Superior temporal gyrus (tissue), 1 donor: ENCODE measurements around the gene STK33.
"Not testable (repeated sequence)": the region's sequence is repeated elsewhere in the genome, so short reads cannot be mapped to it uniquely, and the experiment has no call there.

ENCODE experiments used
- DNase-seq: peaks from one replicate; pipeline ENCODE4 v3.0.0-alpha.2; 2016; ENCODE audit errors: extremely low spot score

STK33 gene

DNA sequence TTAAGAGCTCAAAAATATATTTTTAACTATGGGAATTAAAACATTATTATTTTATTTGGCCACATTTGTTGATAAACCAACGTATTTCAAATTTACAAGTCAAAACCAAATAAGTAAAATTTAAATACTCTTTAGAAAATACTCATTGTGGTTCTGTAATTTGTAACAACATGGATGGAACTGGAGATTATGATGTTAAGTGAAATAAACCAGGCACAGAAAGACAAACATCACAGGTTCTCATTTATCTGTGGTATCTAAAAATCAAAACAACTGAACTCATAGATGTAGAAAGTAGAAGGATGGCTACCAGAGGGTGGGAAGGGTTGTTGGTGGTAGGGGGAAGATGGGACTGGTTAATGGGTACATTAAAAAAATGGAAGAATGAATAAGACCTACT, 50.8 kb downstream of the STK33 start:
- DNase-seq = no peak

DNA sequence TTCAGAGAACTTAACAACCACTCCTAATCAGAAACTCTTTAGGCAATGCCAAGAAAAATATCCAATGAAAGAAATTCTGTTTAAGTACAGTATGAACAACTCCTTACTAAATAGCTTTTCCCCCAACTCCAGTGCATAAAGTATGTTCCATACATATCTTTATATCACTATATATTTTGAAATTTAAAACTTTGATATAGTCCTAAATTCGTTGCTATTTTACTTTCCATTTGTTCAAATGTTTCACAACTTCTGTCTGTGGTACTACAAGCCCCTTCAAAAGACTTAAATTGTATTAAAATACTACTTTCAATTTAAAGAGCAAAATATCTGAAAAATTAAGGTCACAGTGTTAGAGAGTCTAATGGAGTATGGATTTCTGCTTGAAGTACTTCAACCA, 52.6 kb downstream of the STK33 start:
- no peak for DNase-seq

DNA sequence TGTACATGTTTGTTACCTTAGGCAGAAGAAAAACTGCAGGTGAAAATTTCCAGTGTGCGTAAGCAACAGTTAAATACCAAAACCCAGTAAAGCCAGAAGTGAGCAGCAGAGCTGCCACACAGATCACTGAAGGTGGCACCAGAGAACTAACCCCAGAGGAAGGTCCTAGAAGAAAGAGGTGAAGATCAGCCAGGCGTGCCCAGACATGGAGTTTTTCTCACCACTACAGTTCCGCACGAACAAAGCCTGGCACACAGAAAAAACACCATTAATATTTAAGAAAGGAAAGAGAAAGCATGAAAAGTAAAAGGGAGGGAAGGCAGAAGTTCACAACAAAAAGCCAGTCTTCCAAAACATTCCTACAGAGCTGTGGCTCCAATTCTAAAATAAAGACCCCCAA, 60.7 kb downstream of the STK33 start:
- DNase-seq = no peak

DNA sequence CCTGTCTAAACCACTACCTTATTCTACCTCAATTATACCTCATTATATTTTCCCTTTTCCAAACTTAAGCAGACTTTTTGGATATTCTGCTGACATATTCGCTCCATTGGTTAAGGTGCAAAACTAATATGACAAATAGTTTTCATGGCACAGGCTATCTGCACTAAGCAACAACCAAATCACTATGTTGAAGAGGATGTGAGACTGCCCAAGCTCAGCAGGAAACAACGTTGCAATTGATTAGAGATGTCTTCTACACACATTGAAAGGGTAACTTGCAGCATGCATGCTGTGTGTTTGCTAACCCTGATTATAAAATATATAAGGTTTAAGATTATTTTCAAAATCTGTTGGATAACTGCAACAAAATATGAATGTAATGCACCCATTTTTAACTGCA, 61.6 kb downstream of the STK33 start:
- DNase-seq = no peak

DNA sequence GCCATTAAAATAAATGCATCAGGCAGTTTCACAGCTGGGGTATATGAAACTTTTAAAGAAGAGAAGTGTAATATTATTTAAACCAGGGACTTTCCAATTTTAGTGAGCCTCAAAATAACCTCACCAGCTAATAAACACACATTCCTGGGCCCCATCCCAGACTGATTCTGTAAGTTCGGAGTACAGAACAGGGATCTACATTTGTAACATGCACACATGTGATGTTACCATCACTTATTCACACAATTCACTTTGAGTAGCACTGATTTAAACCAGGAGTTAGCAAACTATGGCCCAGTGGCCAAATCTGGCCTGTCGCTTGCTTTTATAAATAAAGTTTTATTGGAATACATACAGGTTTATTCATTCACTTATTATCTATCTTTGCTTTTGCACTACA, 62.0 kb downstream of the STK33 start:
- DNase-seq = no peak

DNA sequence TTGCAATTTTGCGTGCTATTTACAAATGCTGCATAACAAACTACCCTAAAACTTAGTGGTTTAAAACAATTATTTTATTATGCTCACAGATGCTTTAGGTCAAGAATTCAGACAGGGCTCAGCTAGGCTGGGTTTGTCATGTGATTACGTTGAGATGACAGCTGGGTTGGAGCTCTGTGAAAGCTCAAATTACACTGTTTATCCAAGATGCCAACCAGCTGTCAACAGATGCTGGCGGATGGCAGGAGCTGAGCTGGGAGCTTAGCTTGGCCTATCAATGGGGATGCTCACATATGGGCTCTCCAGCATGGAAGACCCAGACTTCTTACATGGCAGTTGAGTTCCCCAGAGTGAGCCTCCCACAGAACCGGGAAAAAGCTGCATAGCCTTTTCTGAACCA, 62.7 kb downstream of the STK33 start:
- no peak for DNase-seq

DNA sequence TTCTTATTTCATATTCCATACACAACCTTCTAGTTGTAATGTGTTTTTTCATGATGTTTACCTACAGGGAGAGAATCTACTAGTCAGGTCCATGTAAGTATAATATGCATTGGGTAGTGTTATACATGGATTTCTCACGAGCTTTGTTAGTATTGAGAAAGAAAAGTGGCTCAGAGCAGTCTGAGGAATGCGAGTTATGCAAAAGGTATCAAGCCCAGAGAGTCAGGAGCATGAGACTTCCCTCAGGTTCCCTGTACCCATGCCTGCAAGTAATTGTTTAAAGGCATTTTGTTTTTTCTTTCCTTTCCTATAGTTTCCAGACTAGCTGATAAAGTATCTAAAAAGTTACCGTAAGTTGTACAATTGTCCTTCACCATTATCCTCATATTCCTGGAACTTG, 66.1 kb downstream of the STK33 start:
- no peak for DNase-seq

DNA sequence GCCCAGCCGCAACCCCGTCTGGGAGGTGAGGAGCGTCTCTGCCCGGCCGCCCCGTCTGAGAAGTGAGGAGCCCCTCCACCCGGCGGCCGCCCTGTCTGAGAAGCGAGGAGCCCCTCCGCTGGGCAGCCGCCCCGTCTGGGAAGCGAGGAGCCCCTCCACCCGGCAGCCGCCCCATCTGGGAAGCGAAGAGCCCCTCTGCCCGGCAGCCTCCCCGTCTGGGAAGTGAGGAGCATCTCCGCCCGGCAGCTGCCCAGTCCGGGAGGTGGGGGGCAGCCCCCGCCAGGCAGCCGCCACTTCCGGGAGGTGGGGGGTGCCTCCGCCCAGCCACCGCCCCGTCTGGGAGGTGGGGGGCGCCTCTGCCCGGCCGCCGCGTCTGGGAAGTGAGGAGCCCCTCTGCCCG, 70.6 kb downstream of the STK33 start:
- no peak for DNase-seq

DNA sequence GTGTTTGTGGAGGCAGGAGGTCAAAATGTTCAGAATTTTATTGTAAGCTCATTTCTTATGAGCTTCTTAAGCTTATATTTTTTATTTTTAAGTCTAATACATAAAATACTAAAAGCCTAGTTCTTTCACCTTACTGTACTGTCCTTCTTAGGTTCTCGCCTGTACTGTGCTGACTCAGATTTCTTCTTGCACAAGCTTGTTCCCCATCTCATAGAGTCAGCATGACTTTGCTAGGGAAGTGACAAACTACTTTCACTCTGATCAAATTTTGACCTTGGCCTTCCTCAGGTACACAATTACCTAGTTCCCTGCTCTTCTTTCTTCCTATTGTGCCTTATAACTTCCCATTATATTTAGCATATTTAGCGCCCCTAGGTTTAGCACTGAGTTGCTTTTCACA, 81.5 kb downstream of the STK33 start:
- DNase-seq = no peak

DNA sequence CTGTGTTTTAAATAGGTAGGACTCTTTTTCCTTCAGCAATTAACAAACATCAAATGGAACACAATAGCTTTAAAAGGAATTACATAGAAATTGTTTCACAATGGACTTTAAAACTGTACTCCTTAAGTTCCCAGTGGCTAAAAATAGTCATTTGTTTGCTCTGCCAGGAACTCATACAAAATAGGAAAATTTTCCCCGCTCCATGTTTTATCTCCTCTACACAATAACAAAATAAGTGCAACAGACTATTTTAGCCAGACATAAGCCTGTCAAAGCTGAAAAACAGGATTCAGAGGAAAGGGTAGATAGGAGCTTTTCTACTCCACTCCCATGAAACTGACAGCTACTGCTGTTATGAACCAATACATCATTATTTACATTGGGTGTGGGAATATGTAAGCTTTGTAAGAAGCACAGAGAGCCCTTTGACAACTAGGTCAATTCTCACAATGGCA, 90.1 kb downstream of the STK33 start:
- no peak for DNase-seq

DNA sequence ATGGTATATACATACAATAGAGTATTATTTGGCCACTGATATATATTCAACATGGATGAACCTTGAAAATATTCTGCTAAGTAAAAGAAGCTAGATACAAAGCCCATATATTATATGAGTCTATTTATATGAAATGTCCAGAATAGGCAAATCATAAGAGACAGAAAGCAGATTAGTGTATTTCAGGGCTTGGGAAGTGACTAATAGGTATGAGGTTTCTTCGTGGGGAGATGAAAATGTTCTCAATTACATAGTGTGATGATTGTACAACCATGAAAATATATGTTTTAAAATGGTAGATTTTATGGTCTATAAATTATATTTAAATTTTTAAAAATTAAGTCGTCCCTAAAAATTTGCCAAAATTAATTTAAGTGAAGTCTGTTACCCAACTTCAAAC, 92.2 kb downstream of the STK33 start:
- DNase-seq = no peak

DNA sequence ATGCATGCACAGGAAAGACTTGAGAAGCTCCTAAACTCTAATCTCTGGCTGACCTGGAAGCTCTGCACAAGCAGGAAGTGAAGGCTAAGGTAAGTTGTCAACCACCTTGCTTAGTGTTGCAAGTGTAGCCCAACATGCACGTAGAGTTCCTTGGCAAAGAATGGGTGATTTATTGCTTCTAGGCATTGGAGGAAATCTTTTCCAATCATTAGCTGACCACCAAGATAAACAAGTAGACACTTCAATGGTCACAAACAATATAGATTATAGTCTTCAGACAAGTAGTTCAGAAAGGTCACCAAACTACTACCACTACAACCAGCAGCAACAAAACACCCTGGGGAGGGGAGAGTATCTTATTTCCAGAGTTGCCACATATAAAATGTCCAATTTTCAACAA, 105.6 kb downstream of the STK33 start:
- no peak for DNase-seq

DNA sequence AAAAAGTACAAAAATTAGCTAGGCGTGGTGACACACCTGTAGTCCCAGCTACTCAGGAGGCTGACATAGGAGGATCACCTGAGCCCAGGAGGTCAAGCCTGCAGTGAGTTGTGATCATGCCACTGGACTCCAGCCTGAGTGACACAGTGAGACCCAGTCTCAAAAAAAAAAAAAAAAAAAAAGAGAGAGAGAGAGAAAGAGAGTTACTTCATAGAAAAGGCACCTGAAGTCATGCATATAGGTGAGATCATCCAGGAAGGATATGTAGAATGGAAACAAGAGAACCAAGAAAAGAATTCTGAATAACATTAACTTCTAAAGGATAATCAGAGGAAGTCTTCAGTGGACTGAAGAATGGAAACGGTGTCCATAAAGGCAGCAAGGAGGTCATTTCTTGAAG, 106.8 kb downstream of the STK33 start:
- DNase-seq = no peak

DNA sequence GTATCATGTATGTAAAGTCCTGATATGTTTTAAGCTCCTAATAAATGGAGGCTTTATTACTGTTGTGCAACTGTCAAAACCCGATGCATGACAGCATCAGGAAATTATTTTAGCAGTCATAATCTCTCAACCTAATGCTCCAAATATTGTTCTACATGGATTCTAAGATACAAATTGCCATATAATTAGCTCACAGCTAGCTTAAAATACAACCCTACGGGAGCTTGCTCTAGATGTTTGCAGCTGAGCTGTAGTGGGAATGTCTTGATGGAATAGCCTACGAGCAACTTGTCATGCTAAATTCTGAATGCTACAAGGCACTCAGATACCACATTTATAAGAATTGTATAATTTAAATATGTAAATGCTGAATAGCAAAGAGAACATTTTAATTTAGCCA, 109.8 kb downstream of the STK33 start:
- DNase-seq = no peak

DNA sequence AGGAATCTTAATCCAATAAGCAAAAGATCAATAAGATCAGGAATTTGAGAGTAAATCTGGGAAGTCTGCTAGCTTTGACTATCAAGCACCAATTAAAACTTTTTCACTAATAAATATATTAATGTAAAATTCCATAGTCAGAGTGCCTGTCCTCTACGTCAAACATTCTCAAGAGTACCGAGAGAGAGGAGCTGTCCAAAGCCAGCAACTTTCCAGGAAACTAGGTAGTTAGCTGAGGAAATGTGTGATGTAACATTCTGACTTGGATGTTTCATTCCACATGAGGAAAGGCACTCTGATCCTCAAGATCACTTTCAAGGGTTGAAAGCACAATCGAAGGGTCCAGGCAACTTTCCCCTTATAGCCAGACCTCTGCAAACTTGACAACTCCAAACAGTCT, 113.2 kb downstream of the STK33 start:
- DNase-seq = no peak

DNA sequence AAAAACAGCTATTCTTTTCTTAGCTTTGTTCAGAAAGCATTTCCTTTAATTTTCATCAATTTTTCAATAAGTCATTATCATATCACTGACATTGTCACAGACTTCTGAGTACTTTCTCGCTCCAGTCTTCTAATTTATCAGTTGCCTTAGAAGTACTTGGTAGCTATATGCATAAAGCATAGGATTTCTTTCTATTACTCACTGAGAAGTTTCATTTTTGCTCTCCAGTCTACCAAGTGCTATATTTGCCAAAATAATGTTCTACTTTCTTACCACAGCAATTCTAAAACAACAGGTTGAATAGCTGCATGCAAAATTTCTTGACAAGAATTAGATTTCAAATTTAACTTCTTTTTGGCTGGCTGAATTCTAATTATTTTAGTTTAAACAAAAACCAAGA, 116.3 kb downstream of the STK33 start:
- no peak for DNase-seq

DNA sequence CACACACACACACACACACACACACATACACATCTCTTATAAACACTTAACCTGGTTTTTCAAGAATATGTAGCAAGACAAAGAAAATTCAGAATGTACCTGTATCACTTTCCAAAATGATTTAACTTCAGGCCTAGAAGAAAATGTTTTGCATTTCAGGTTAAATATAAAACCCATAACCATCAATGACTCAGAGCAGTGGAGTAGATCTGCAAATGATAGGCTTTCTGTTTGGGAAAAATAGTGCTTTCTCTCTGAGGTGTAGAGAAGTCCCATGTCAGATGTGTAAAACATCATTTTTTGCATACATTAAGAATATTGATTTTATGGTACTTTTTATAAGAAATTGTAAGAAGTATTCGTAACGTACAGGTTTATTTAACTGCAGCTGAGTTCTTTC, 116.9 kb downstream of the STK33 start:
- no peak for DNase-seq

DNA sequence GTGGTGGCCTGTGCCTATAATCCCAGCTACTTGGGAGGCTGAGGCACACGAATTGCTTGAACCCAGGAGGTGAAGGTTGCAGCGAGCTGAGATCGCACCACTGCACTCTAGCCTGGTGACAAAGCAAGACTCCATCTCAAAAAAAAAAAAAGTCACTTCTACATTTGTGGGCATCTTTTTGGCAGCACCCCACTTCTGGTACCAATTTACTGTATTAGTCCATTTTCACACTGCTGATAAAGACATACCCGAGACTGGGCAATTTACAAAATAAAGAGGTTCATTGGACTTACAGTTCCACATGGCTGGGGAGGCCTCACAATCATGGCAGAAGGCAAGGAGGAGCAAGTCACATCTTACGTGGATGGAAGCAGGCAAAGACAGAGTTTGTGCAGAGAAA, 126.2 kb downstream of the STK33 start:
- DNase-seq = not testable (repeated sequence)

DNA sequence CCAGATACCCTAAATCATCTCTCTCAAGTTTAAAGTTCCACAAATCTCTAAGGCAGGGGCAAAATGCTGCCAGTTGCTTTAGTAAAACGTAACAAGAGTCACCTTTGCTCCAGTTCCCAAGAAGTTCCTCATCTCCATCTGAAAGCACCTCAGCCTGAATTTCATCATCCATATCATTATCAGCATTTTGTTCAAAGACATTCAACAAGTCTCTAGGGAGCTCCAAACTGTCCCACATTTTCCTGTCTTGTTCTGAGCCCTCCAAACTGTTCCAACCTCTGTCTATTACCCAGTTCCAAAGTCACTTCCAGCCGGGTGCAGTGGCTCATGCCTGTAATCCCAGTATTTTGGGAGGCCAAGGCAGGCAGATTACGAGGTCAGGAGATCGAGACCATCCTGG, 126.7 kb downstream of the STK33 start:
- DNase-seq = not testable (repeated sequence)

DNA sequence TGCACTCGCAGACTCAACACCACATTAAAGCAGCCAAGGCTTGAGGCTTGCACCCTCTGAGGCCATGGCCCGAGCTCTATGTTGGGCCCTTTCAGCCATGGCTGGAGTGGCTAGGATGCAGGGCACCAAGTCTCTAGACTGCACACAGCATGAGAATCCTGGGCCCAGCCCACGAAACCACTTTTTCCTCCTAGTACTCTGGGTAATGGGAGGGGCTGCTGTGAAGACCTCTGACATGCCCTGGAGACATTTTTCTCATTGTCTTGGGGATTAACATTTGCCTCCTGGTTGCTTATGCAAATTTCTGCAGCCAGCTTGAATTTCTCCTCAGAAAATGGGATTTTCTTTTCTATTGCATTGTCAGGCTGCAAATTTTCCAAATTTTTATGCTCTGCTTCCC, 127.1 kb downstream of the STK33 start:
- not testable (repeated sequence) for DNase-seq

DNA sequence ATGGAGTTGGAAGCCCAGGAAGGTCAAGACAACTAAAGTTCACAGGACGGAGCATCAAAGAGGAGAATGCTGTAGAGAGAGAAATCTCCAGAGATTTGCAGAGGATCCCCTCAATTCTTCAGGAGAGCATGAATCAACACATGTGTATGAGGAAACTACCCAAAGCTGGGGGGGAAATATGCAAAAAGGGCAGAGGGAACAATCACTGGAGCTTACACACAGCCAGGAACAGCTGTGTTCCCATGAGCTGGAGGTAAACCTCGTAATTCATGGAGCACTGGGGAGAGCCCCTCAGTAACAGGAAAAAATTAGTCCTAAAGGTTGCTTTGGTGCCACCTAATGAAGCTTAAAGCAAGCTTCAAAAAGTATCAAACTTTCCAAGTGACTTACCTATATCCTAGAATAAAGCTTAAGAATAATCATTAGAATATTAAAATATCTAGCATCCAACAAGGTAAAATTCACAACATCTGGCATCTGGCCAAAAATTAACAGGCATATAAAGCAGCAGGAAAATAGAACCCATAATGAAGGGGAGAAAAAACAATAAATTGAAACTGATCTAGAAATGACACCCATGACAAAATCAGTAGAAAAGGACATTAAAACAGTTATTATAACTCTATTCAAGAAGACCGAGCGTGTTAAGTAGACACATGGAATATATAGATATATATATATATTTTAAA, 134.2 kb downstream of the STK33 start:
- no peak for DNase-seq

DNA sequence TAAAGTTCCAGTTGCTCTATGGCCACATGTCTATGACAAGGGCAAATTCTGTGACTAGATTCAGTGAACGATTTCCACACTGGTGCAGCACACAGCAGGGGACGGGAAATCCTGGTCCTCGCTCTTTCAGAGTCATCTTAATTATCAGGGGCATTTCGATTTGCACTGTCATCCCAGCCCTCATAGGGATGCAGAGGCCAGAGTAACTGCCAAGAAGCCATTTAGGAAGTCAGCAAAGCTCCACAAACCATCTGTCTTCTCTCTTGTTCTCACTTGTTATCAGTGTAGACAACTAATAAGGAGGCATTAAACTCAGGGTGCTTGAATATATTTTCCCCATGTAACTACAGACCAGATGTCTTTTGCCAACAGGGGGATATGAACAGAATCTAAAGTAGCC, 151.7 kb downstream of the STK33 start:
- DNase-seq = no peak

DNA sequence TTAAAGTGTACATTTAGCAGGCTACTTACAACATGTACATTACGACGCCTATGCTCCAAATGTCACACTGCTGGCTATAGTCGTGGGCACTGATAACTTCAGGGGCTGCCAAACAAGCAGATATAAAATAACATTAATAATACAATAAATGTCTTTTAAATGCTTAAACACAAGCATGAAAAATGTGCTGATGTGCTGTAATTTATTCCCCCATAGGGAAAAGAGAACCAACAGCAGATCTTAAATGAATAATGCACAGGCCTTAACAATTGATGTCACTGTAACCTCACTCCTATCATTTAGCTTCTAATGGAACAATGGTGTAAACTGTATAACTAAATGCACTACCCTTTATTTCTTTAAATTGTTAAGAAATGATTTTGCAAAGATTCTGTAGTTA, 153.4 kb downstream of the STK33 start:
- no peak for DNase-seq

DNA sequence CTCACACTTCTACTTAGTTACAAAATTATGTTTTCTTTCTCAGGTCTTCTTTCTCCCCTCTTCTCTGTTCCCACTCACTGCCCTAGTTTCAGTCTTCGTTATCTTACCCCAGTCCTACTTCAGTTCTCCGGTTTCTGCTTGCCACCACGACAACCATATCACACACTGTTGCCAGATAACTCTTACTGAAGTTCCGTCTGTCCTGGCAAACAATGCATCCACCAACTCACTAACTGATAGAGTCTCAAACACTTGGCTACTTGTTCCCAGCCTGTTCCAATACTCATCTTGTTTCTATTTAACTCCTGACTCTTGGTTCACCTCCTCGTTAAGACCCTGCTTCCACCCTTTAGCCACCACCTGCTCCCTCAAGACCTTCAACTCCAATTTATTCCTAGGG, 164.5 kb downstream of the STK33 start:
- no peak for DNase-seq
